T follicular helper cell (primary cell): Measurements from ENCODE around the gene PPIE.

Experiments used
- DNase-seq: peaks from one replicate; pipeline ENCODE4 v3.0.0-alpha.2; 2020; ENCODE audit warnings: low read depth

PPIE gene

DNA sequence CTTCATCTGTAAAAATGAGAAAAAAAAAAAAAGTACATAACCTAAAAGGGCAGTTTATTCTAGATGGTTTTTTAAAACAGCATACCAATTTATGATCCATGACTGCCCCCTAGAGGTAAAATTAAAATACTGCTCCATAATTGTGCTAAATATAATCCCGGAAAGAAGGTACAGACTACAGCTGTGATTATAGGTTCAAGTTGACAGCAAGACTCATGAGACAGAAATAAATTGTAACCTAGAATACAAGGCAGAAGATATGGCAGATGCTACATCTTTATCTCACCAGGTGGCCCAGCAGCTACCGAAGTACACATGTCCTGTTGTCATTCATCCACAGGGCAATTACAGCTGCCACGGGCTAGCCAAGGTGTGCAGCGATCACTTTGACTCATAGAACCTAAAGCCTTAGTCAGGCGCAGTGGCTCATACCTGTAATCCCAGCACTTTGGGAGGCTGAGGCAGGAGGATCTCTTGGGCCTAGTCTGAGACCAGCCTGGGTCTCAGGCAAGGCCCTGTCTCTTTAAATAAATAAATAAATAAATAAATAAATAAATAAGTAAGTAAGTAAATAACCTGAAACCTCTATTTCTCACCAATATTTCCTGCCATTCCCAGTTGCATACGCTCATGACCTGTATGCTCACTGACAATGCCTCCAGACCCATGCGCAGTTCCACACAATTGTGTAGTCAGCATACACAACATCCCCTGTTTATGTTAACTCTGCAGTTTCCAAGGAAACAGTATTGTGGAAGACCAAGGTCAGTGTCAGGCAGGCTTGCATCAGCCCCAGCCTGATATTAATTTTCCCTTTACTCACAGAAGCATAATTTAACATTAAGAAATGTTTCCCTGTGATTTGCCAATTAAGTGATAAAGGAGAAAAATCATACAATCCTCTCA, 18.3 kb upstream of the PPIE start:
- no peak for DNase-seq

DNA sequence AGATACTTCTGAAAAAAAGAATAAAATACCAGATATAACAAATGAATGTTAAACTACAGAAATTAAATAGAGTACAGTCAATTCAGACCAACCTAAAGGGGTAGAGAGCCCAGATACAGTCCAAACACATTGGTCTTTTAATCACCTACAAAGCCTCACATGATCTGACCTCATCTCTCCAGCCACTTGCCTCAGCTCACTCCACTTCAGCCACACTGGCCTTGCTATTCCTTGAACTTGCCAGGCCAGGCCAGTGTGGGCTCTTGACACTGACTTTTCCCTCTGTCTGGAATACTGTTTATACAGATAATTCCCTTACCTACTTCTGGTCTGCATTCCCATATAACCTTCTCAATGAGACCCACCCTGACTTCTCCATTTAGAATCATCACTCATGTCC, 17.0 kb upstream of the PPIE start:
- no peak for DNase-seq

DNA sequence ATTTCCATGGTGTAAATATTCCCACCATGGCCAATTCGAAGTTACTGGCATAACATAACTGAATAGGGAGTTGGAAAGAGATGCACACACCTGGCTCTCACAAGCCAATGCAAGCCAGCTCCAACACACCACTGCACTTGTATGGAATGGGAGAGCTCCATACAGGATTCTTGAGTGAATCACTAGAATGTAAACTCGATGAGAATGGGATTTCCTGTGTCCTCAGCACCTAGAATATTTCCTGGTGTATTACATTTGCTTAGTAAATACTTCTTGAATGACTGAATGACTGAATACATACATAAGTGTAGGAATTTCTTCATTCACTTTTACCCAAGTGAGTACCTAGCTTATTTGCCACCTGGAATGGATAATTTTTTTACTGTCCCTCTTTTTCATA, 16.2 kb upstream of the PPIE start:
- no peak for DNase-seq

DNA sequence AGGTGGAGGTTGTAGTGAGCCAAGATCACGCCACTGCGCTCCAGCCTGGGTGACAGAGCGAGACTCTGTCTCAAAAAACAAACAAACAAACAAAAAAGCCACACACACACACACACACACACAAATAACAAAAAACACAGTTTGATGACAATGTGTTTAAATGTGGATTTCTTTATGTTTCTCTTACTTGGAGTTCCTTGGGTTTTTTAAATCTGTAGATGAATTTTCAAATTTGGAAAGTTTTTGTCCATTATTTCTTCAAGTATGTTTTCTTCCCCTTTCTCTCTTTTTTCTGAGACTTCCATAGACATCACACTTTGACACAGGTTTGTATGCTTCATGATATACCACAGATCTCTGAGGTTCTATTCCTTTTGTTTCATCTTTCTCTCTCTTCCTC, 12.1 kb upstream of the PPIE start:
- no peak for DNase-seq

DNA sequence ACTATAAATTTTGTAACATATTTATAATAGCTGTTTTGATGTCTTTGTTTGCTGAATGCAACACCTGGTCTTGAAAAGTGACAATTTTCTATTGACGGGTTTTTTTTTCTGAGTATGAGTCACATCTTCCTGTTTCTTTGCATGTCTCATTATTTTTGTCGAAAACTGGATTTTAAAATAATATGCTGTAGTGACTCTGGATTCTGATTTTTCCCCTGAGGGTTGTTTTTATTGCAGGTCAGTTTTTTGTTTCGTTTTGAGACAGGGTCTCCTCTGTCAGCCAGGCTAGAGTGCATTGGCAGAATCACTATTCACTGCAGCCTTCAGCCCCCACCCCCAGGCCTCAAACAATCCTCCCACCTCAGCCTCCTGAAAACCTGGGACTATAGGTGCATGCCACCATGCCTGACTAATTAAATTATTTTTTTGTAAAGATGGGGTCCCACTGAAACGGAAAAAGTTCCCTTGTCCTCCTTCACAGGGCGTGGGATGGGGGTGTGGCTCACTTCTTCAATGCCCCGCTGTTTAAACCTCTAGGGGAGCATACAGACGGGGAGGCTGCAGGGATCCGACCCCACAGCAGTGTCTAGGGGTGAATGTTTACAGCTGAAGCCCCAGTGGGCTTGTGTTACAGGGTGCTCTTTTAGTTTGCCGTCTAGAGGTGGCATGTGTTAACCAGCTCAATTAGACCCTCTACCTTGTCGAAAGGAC, 11.3 kb upstream of the PPIE start:
- DNase-seq = no peak

DNA sequence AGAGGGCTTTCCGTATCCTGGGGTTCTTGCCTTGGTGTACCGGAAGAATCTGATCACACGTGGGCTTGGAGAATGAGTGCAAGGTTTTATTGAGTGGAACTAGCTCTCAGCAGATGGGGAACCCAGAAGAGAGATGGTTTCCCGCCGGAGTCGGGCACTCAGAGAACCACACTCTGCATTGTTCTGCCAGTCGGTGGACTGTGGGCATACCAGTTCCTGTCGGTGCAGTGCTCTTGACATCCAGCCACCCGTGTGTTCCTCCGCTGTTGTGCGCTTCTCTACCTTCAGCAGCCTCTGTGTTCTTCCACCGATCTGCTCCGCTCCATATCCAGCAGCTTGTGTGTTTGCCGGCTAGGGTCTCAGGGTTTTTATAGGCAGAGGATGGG, 10.8 kb upstream of the PPIE start:
- no peak for DNase-seq

DNA sequence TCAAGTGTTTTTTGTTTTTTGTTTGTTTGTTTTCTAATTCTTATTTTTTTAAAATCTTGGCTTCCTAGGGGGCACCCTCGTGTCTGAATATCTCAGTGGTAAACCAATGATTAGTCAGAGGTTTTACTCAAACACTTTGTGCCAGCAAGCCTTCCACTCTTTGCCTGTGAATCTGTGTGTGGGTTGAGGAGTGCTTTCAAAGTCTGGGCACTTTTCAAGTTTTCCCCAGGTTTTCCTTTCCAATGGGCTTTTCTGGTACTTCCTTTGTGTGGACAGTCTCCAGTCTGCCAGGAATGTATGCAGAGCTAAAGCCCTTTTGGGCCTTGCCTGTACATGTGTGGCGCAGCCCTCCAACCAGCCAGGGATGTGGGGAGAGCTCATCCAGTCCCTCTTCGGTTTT, 9.7 kb upstream of the PPIE start:
- DNase-seq = no peak

DNA sequence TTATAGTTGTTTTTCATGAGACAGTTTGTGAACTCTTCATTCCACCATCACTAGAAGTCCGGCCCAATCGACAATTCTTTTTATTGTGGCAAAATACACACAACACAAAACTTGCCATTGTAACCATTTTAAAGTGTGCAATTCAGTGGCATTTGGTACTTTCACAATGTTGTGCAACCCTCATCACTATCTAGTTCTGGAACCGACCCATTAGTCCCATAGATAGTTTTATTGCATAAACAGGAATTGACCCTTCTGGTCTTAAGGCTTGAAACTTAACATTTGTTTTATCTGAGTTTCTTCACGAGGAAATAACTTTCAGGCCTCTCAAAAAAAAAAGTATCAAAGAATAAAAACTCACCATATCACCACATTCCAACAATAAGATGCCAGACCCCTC, 8.8 kb upstream of the PPIE start:
- no peak for DNase-seq

DNA sequence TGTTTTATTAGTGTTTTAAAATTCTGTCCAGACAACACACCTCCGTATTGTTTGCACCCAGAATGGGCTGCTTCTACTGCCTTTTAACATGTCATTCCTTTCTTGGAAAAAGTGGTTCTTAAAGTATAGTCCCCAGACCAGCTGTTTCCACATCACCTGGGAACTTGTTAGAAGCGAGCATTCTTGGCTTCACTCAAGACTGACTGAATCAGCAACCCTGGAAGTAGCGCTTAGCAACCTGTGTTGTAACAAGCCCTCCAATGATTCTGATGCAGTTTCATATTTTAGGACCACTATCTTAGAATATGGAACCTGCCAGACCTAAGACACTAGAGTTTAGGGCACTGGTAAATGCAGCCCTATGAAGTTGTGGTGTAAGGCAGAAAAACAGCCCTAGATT, 6.0 kb upstream of the PPIE start:
- DNase-seq = no peak

DNA sequence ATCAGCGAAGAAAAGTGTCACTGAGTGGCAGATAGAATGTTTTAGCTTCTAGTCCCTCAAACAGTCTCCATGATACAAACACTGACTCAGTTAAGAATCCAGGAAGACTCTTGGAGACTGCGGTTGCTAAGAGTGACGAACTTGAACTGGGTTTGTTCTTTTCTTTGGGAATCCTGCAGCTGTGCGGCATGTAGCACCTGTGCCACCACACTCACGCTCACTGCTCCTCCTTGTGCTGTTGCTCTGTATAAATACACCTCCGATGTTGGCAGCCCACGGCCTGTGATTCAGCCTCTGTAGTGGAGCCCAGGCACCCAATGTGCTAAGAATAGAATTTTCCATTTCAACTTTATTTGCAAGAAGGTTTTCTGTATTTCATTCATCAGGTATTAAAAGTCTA, 5.5 kb upstream of the PPIE start:
- no peak for DNase-seq

DNA sequence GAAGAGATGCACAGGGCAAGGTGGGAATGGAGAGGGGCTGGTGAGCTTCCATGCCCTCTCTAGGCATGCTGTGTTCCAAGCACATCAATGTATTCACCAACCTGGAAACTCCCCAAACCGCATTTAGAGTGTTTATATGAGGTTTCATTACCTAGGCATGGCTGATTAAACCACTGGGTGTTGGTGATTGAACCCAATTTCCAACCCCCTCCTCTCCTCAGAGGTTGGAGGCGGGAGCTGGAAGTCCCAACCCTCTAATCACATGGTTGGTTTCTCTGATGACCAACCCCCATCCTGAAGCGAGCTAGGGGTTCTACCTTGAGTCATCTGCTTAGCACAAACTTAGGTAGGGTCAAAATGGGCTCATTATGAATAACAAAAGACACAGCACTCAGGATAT, 3.0 kb upstream of the PPIE start:
- DNase-seq = no peak

DNA sequence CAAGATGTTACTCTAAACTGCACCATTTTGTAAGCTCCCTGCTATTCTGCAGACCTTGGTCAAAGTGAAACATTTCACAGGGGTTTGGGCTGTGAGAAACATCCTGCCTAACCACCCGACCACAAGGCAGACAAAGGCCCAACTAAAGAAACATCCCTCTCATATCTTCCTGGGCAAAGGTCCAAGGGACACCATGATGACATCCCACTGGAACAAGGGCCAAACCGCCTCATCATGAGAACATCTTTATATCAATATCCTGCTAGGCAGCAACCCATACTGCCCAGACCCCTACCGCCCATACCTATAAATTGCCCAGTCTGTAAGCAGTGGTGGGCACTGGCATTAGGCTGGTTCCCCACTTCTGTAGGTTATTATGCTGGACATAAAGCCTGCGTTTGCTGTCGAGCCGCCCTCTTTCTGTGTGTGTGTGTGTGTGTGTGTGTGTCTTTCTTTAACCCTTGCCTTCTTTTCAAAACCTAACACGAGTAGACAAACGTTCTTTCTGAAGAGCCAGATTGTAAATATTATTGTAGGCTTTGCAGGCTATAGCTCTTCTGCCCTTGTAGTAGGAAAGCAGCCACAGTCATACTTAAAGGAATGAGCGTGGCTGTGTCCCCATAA, 1.0 kb upstream of the PPIE start:
- DNase-seq = no peak

DNA sequence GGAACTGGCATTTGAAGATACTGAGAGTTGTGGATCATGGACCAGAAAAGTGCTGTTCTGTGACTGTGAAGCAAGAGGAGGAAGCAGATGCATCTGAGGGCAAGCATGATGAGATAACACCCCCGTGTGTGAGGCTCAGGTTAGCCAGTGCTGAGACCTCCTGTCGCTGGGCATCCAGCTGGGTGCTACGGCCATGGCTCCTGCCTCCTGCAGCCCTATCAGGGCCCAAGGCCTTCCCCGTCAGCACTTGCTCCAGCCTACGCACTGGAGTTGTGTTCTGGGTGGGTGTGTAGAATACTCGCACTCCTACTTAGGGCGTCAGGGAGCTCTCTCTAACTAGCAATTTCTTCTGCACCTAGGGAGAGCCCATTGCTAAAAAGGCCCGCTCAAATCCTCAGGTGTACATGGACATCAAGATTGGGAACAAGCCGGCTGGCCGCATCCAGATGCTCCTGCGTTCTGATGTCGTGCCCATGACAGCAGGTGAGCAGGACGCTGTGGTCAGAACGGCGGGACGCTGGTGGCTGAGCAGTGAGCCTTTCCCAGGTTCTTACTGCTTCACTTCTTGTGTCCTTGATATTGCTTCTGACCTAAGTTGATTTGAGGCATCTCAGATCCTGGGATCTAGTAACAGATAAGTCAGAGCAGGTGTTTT, 6.5 kb downstream of the PPIE start:
- DNase-seq = no peak

DNA sequence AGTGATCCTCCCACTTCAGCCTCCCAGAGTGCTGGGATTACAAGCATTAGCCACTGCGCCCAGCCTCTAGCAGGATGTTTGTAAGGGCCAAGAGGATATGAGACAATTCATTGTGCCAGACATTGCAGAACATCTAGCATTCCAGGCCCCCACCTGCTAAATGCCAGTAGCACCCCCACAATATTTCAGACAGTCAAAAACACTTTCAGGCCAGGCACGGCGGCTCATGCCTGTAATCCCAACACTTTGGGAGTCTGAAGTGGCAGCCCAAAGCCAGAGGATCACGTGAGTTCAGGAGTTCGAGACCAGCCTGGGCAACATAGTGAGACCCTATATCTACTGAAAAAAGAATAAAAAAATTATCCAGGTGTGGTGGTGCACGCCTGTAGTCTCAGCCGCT, 12.9 kb downstream of the PPIE start:
- no peak for DNase-seq

DNA sequence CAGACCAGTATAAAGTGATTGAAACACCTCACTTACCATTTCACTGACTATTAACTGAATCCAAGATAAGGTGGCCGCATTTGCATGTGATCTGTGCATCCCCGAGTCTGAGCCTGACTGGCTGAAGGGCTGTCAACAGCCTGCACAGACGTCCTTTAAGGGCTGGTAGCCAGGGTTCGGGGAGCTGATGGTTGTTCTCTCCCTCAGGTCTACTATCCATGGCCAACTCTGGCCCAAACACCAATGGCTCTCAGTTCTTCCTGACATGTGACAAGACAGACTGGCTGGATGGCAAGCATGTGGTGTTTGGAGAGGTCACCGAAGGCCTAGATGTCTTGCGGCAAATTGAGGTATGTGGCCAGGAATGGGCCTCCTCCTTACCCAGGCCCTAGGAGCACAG, 14.0 kb downstream of the PPIE start:
- DNase-seq = no peak

DNA sequence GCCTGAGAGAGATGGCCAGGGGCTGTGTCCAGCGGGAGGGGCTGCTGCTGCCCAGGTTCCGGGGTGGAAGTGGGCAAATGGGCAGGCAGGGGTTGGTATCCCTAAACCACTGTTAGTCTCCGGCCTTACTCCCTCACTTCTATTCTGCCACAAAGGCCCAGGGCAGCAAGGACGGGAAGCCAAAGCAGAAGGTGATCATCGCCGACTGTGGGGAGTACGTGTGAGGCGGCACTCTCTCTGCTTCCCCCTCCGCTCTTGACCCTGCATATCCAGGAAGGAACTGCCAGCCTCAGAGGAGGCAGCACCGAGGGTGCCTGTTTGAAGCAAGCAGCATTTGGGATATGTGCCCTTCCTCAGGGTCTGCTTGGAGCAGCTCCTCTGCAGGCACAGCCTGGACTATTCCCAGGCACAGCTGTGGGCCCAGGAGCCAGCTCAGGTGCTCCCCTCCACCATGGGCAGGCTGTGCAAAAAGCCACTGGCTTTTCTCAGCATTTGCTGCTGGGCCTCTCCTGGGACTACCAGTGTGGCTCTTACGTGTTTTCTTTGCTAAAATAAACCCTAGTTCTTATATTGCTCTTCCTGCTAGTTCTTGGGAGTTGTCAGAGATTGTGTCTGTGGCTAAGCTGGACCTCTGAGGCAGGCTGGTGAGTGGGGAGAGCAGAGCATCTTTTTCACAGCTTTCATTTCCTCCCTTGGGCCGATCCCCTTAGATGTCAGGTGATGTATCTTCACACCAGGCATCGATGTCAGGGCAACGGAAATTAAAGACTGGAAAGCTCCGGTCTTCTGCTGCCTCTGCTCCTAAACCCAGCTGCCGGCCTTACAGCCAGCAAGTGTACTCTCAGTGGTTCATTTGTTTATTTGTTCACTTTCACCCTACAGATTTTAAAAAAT, 14.7 kb downstream of the PPIE start:
- no peak for DNase-seq

DNA sequence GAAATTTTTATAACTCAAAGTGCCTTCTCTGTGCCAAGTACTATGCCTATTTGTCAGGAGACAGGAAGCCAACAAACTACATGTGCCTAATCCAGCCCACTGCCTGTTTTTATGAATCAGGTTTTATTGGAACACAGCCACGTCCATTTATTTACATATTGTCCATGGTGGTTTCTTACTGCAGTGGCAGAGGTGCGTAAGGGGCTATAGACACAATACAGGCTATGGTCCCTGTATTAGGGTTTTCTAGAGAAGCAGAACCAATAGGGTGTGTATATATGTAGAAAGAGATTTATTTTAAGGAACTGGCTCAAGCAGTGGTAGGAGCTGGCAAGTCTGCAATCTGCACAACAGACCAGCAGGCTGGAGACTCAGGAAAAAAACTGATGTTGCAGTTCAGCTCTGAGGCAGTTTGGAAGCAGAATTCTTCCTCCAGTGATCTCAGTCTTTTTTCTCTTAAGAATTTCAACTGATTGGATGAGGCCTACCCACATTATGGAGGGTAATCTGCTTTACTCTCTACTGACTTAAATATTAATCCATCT, 15.4 kb downstream of the PPIE start:
- DNase-seq = no peak

DNA sequence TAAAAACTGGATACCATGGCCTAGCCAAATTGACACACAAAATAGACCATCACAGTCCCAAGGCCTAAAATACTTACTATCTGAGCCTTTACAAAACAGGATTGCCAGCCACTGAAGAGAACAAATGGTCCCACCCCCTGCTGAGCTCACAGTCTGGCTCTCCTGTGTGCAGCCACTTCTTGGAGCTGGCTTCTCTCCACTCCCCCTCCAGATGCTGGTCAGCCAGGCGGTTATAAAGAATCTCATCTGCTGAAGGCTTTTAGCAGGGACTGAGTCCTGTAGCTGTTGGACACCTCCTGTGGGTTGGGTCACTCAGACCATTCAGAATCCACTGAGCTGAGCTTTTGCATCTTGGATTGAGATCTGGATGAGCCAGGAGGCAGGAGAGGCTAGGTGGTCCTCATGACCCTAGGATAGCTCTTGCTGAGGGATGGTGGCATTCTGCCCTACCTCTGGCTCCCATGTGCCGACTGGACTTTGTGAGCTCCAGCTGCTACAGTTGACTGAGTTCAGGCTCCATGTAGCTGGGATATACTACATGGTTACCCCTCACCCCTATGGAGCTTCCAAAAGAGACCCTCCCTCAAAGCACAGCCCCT, 16.3 kb downstream of the PPIE start:
- no peak for DNase-seq

DNA sequence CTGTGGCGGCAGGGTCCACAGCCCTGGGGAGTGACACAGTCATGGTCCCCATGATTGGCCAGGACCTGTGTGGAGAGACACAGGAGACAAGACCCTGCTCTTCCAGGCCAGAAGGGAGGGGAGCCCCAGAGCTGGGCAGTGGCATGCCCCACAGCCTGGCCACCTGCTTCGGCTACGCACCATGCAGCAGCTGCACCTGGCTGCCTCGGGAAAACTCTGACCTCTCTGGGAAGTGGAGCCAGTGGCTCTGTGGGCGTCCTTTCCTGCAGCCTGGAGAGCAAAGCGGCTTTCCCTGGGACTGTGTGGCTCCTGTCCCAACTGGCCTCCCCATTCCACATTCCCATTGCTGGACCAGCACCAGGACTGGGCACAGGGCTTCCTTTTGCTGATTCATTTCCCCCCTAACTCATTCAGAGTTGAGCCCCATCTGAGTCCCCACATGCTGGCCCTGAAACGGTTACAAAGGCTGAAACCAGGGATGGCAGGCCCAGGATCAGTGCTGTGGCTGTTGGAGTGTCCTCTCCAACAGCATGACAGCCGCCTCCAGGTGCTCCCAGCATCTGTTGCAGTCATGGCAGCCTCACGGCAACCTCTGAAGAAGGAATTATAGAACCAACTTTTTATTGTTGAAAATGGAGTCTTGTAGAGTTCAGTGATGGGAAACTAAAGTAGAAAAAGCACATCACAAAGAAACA, 17.4 kb downstream of the PPIE start:
- DNase-seq = no peak

DNA sequence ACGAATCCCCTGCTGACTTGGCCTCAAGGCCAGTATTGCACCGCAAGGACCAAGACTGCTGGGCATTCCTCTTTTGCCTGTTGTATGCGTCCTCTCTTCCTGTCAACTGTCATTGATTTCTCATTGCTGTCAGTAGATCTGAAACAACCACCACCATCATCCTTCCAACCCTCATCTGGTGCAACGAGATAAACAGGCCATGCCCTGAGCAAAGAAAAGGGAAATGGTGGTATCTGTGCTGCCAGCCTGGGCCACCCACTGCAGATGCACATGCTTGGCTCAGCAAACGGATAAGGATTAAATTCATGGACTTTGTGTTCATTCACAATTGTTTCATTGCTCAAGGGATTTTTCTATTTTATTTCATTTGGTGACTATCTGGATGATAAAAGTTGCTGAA, 18.8 kb downstream of the PPIE start:
- DNase-seq = no peak
